Right lobe of liver (tissue), 6 donors: ENCODE data around the gene OR56A3. TPM values are rescaled to one million over a fixed set of nuclear protein-coding genes. Genes with fewer than 3 reads are reported as not detected.

ENCODE experiments used
- ATAC-seq, 4 donors: fragments of 200-7000 bp; cut with Tn5 transposase; one replicate each; pipeline ENCODE4 v1.9.1; 2020; ENCODE audit warnings: mild to moderate bottlenecking in 4 of 4, moderate library complexity in 4 of 4
- DNase-seq, 3 donors: peaks; one replicate each; pipeline ENCODE4 v3.0.0-alpha.2; 2020
- H3K27ac ChIP-seq, 3 donors: fragments of 200-600 bp; one replicate each; pipeline ENCODE4 v1.8.0; 2022
- H3K27me3 ChIP-seq, 2 donors: fragments of 200-600 bp; one replicate each; pipeline ENCODE4 v1.8.0; 2022
- H3K36me3 ChIP-seq, 4 donors: fragments of 200-600 bp; sonication (generic) in 1 of 4; one replicate each; pipeline versions ENCODE4 v1.5.1 to v1.8.0; 2017 to 2022; ENCODE audit warnings: control low read depth in 1 of 4
- H3K4me1 ChIP-seq, 4 donors: fragments of 200-600 bp; sonication (generic) in 1 of 4; one replicate each; pipeline versions ENCODE4 v1.5.1 to v1.8.0; 2017 to 2022; ENCODE audit warnings: control low read depth in 1 of 4
- H3K4me3 ChIP-seq, 3 donors: fragments of 200-600 bp; one replicate each; pipeline ENCODE4 v1.8.0; 2022
- H3K9me3 ChIP-seq, 4 donors: fragments of 200-600 bp; sonication (generic) in 1 of 4; one replicate each; pipeline versions ENCODE4 v1.5.1 to v1.8.0; 2017 to 2022; ENCODE audit warnings: control low read depth in 1 of 4
- CTCF ChIP-seq, 4 donors: fragments of 200-600 bp in 3 of 4; fragments of 450-650 bp in 1 of 4; IDR thresholded peaks; one replicate each; pipeline versions ENCODE4 v1.5.1 to v1.8.0; 2016 to 2022; ENCODE audit warnings: antibody characterized with exemption in 4 of 4, mild to moderate bottlenecking in 2 of 4
- POLR2A ChIP-seq: fragments of 450-650 bp; IDR thresholded peaks from one replicate; pipeline ENCODE4 v1.6.1; 2017; ENCODE audit warnings: antibody characterized with exemption, mild to moderate bottlenecking
- WGBS: methylation state at CpG from one replicate; pipeline ENCODE4 v1.1.6; 2018; ENCODE audit warnings: low coverage, low lambda C conversion rate; ENCODE audit not compliant: insufficient coverage; ENCODE audit errors: missing lambda C conversion rate; 5-methylcytosine and 5-hydroxymethylcytosine counted together
- intact Hi-C, 2 donors: fragments of 100-400 bp; cut with DNase I; formaldehyde crosslinking; loops; one replicate each; pipeline versions ENCODE4 v1.11.2 to v1.14.1; 2022
- total RNA-seq, 6 experiments: library from RNA; depleted of rRNA in 2 of 6; stranded (reverse); fragments of >200 nt in 2 of 6; fragmentation: NEBNext Ultra II Directional in 3 of 6; extraction: Animal tissue kit (Norgen Biotek cat#: 25700) in 3 of 6; gene quantifications; one replicate each; pipeline versions ENCODE4 v1.1.0 to v1.2.4, GENCODE V29; 2016 to 2023
- donor health status: DM: no; HTN: yes; CAD: no.
- donor health status: DM: no; HTN: no; CAD: no.
- donor health status: DM: no; HTN: no; CAD: no.
- donor health status: DM: no; HTN: yes; CAD: no.
- donor health status: DM: no; HTN: yes; CAD: no.

OR56A3 gene
- total RNA-seq, 6 experiments from 2014 or later: not detected

- Histone ChIP-seq H3K4me3 (no peak overlapping the region), H3K9me3 (no peaks in the 10 kb centered on the region), H3K27ac (no peak overlapping the region), H3K27me3 (no peaks in the 10 kb centered on the region), H3K4me1 (no peaks in the 10 kb centered on the region), H3K36me3 (no peaks in the 10 kb centered on the region)
- ATAC-seq (no peak), DNase-seq (no peak)
- TF ChIP-seq POLR2A (no peak), CTCF (IDR thresholded peaks at IDR 0.05) (no peak)
- 18% methylated on average over 1 of the region's 1 CpG for WGBS
- intact Hi-C loops: no loop called here
Observed at GRCh38 chr11:5973530-5973929, 31.5 kb downstream of the OR56A3 start.

GRCh38 chr11:5983443-5983842 is 41.4 kb downstream of the OR56A3 start:
- no peaks in the 10 kb centered on the region for H3K9me3 ChIP-seq
- no peak for DNase-seq
- no peaks in the 10 kb centered on the region for H3K4me1 ChIP-seq
- 42% methylated on average over 1 of the region's 1 CpG for WGBS
- no peak for TF ChIP-seq POLR2A
- TF ChIP-seq CTCF (IDR thresholded peaks at IDR 0.05): no peak
- no peak for ATAC-seq
- no peaks in the 10 kb centered on the region for H3K36me3 ChIP-seq
- no peak overlapping the region for H3K27ac ChIP-seq
- intact Hi-C loops: no loop called here
- no peak overlapping the region for H3K4me3 ChIP-seq
- H3K27me3 ChIP-seq: no peaks in the 10 kb centered on the region

GRCh38 chr11:5986885-5987284 is 44.8 kb downstream of the OR56A3 start, which contains the start of gene OR52L1:
OR52L1 (minus strand) TSS chr11:5986985; CDS start chr11:5986930, 55 bp downstream.
- H3K27me3 ChIP-seq: no peaks in the 10 kb centered on the region
- 9% methylated on average over 1 of the region's 1 CpG for WGBS
- H3K4me3 ChIP-seq: no peak within 1 kb of the TSS
- H3K36me3 ChIP-seq: no peaks in the 10 kb centered on the region
- ATAC-seq: no peak
- H3K4me1 ChIP-seq: no peaks in the 10 kb centered on the region
- TF ChIP-seq POLR2A (no peak), CTCF (IDR thresholded peaks at IDR 0.05) (no peak)
- no peak within 1 kb of the TSS for H3K27ac ChIP-seq
- intact Hi-C loops: no loop called here
- DNase-seq: no peak
- H3K9me3 ChIP-seq: no peaks in the 10 kb centered on the region

GRCh38 chr11:5989203-5989602 is 47.2 kb downstream of the OR56A3 start:
- DNase-seq: no peak
- Histone ChIP-seq H3K36me3 (no peaks in the 10 kb centered on the region), H3K27ac (no peak overlapping the region), H3K9me3 (no peaks in the 10 kb centered on the region), H3K27me3 (no peaks in the 10 kb centered on the region), H3K4me3 (no peak overlapping the region), H3K4me1 (no peaks in the 10 kb centered on the region)
- WGBS: 33% methylated on average over 4 of the region's 4 CpGs
- no peak for TF ChIP-seq CTCF (IDR thresholded peaks at IDR 0.05)
- TF ChIP-seq POLR2A: no peak
- intact Hi-C loops: no loop called here
- ATAC-seq: no peak

GRCh38 chr11:5992150-5992549 is 50.1 kb downstream of the OR56A3 start:
- TF ChIP-seq CTCF (IDR thresholded peaks at IDR 0.05) (no peak), POLR2A (no peak)
- 42% methylated on average over 2 of the region's 3 CpGs for WGBS
- ATAC-seq: no peak

More at GRCh38 chr11:5992150-5992549, 50.1 kb downstream of the OR56A3 start:
- no peaks in the 10 kb centered on the region for H3K4me1 ChIP-seq
- no peaks in the 10 kb centered on the region for H3K36me3 ChIP-seq
- no peaks in the 10 kb centered on the region for H3K9me3 ChIP-seq
- H3K27me3 ChIP-seq: no peaks in the 10 kb centered on the region
- no peak for DNase-seq
- H3K4me3 ChIP-seq: no peak overlapping the region
- intact Hi-C loops: no loop called here
- H3K27ac ChIP-seq: no peak overlapping the region
